Liver (tissue), 9 donors: ENCODE results near the gene ATP6V1E1. TPM values are rescaled to one million over a fixed set of nuclear protein-coding genes. Genes with fewer than 3 reads are reported as not detected.

Experiments
- DNase-seq: peaks from one replicate; pipeline ENCODE4 v3.0.0-alpha.2; 2017; ENCODE audit warnings: low spot score
- H3K27ac ChIP-seq, 2 donors: one replicate each; pipeline ENCODE4 v1.7.0; 2013; ENCODE audit warnings: inconsistent platforms in 2 of 2, low read length in 2 of 2, control low read depth in 1 of 2, low read depth in 1 of 2, mild to moderate bottlenecking in 1 of 2
- H3K27me3 ChIP-seq, 4 donors: one replicate each; pipeline versions ENCODE4 v1.6.1 to v1.7.0; 2013; ENCODE audit warnings: low read length in 3 of 4, inconsistent platforms in 1 of 4, mild to moderate bottlenecking in 1 of 4, moderate library complexity in 1 of 4; ENCODE audit not compliant: control insufficient read depth in 4 of 4, insufficient read depth in 4 of 4
- H3K36me3 ChIP-seq, 4 donors: one replicate each; pipeline versions ENCODE4 v1.6.1 to v1.7.0; 2013; ENCODE audit warnings: low read length in 3 of 4, mild to moderate bottlenecking in 3 of 4, low read depth in 1 of 4, moderate library complexity in 1 of 4; ENCODE audit not compliant: control insufficient read depth in 4 of 4, insufficient read depth in 3 of 4
- H3K4me1 ChIP-seq, 4 donors: one replicate each; pipeline versions ENCODE4 v1.6.1 to v1.7.0; 2013; ENCODE audit warnings: low read length in 3 of 4, mild to moderate bottlenecking in 3 of 4, moderate library complexity in 1 of 4; ENCODE audit not compliant: control insufficient read depth in 4 of 4, insufficient read depth in 4 of 4
- H3K4me3 ChIP-seq, 3 donors: one replicate each; pipeline versions ENCODE4 v1.6.1 to v1.7.0; 2013; ENCODE audit warnings: low read length in 3 of 3, control low read depth in 1 of 3, low read depth in 1 of 3, mild to moderate bottlenecking in 1 of 3
- H3K9ac ChIP-seq, 2 donors: one replicate each; pipeline ENCODE4 v1.7.0; 2013; ENCODE audit warnings: low read length in 2 of 2, mild to moderate bottlenecking in 2 of 2, moderate library complexity in 2 of 2, control low read depth in 1 of 2, low read depth in 1 of 2
- H3K9me3 ChIP-seq, 4 donors: one replicate each; pipeline versions ENCODE4 v1.6.1 to v1.7.0; 2013; ENCODE audit warnings: low read length in 3 of 4; ENCODE audit not compliant: control insufficient read depth in 4 of 4
- EGR1 ChIP-seq, 2 donors: IDR thresholded peaks; 2 replicates each; pipeline ENCODE4 v1.6.1; 2016 to 2018; ENCODE audit warnings: antibody characterized with exemption in 2 of 2, low read depth in 2 of 2
- FOXA1 ChIP-seq: IDR thresholded peaks from 2 replicates; pipeline ENCODE4 v1.6.1; 2016; ENCODE audit warnings: antibody characterized with exemption
- FOXA2 ChIP-seq: IDR thresholded peaks from 2 replicates; pipeline ENCODE4 v1.6.1; 2016; ENCODE audit warnings: antibody characterized with exemption
- GABPA ChIP-seq, 2 donors: IDR thresholded peaks in 1 of 2; conservative IDR thresholded peaks in 1 of 2; 2 replicates each; pipeline ENCODE4 v1.6.1; 2016; ENCODE audit warnings: antibody characterized with exemption in 2 of 2, mild to moderate bottlenecking in 1 of 2, moderate library complexity in 1 of 2
- HNF4A ChIP-seq, 2 donors: conservative IDR thresholded peaks; 2 replicates each; pipeline ENCODE4 v1.6.1; 2016; ENCODE audit warnings: antibody characterized with exemption in 2 of 2, mild to moderate bottlenecking in 2 of 2
- HNF4G ChIP-seq: IDR thresholded peaks from 2 replicates; pipeline ENCODE4 v1.6.1; 2016; ENCODE audit warnings: antibody characterized with exemption
- JUND ChIP-seq, 2 donors: IDR thresholded peaks; 2 replicates each; pipeline ENCODE4 v1.6.1; 2016; ENCODE audit warnings: antibody characterized with exemption in 2 of 2
- NR2F2 ChIP-seq: IDR thresholded peaks from 2 replicates; pipeline ENCODE4 v1.6.1; 2016; ENCODE audit warnings: antibody characterized with exemption
- RAD21 ChIP-seq, 2 donors: IDR thresholded peaks; 2 replicates each; pipeline ENCODE4 v1.6.1; 2016; ENCODE audit warnings: antibody characterized with exemption in 2 of 2, mild to moderate bottlenecking in 2 of 2
- RXRA ChIP-seq, 2 donors: IDR thresholded peaks; 2 replicates each; pipeline ENCODE4 v1.6.1; 2017 to 2018; ENCODE audit warnings: antibody characterized with exemption in 2 of 2, mild to moderate bottlenecking in 1 of 2
- SP1 ChIP-seq: IDR thresholded peaks from 2 replicates; pipeline ENCODE4 v1.6.1; 2018; ENCODE audit warnings: antibody characterized with exemption, mild to moderate bottlenecking
- TAF1 ChIP-seq: conservative IDR thresholded peaks from 2 replicates; pipeline ENCODE4 v1.6.1; 2016; ENCODE audit warnings: antibody characterized with exemption, mild to moderate bottlenecking
- YY1 ChIP-seq: IDR thresholded peaks from 2 replicates; pipeline ENCODE4 v1.6.1; 2016; ENCODE audit warnings: antibody characterized with exemption, mild to moderate bottlenecking
- WGBS: extraction: QIAGEN DNeasy Blood & Tissue Kit; methylation state at CpG from one replicate; pipeline ENCODE4 v1.1.7; 2013; 5-methylcytosine and 5-hydroxymethylcytosine counted together
- polyA plus RNA-seq, 2 donors: library from polyadenylated mRNA; stranded (reverse) in 1 of 2; unstranded in 1 of 2; fragments of 200-250 nt in 1 of 2; fragments of >200 nt in 1 of 2; fragmentation: Nextera tagmentation in 1 of 2; extraction: Ambion mirVana in 1 of 2; gene quantifications; one replicate each; pipeline versions ENCODE4 v1.2.1 to v1.2.3, GENCODE V29; 2013 to 2015
- total RNA-seq, 2 donors: library from RNA; depleted of rRNA; stranded (reverse); fragments of >200 nt; gene quantifications; one replicate each; pipeline ENCODE4 v1.2.3, GENCODE V29; 2014
- TF ChIP-seq, protein P1 (sequence below): IDR thresholded peaks from 2 replicates; pipeline ENCODE4 v1.6.1; 2016; ENCODE audit warnings: antibody characterized with exemption
- TF ChIP-seq, protein P2 (sequence below): IDR thresholded peaks from 2 replicates; pipeline ENCODE4 v1.6.1; 2016; ENCODE audit warnings: antibody characterized with exemption, mild to moderate bottlenecking
- donor health status: healthy.
- donor health status: healthy.
- donor health status: healthy.
- donor health status: healthy.
- donor health status: healthy.

ATP6V1E1 gene
- total and polyA plus RNA-seq, 4 donors: 44.6 to 53.1 (median 49.1) TPM

DNA sequence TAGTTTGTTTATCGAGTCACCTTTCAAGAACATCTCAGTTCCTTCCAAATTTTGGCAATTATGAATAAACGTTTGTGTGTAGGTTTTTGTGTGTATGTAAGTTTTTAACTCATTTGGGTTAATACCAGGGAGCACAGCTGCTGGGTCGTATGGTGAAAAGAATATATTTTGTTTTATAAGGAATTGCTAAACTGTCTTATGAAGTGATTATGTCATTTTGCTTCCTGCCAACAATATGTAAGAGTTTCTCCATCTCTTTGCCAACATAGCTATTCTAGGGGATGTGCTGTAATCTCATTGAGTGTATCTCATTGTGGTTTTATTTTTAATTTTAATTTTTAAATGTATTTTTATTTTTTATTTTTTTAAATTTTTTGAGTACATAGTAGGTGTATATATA is 37.3 kb upstream of the ATP6V1E1 start:
- H3K4me1 ChIP-seq: peaks cover 0 to 8% (median 3%) of the 10 kb centered on the region in 4 donors
- DNase-seq: no peak
- 84% methylated on average over 3 of the region's 3 CpGs for WGBS

DNA sequence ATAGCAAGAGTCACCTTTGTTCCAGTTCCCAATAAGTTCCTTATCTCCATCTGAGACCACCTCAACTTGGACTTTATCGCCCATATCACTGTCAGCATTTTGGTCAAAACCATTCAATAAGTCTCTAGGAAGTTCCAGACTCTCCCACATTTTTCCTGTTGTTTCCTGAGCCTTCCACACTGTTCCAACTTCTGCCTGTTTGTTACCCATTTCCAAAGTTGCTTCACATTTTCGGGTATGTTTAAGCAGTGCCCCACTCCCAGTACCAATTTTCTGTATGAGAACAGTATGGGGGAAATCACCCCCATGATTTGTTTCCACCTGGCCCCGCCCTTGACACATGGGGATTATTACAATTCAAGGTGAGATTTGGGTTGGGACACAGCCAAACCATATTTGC is 36.7 kb upstream of the ATP6V1E1 start:
- no peak overlapping the region for H3K27ac ChIP-seq
- no peak overlapping the region for H3K4me3 ChIP-seq
- 88% methylated on average over 3 of the region's 3 CpGs for WGBS
- no peaks in the 10 kb centered on the region for H3K9me3 ChIP-seq
- peaks cover 12 to 20% (median 13%) of the 10 kb centered on the region in 4 donors for H3K36me3 ChIP-seq
- DNase-seq: no peak
- no peak overlapping the region for H3K9ac ChIP-seq
- H3K4me1 ChIP-seq: peaks cover 0 to 8% (median 3%) of the 10 kb centered on the region in 4 donors
- H3K27me3 ChIP-seq: no peaks in the 10 kb centered on the region
- TF ChIP-seq RAD21 (IDR thresholded peaks at IDR 0.05) (no peak), JUND (IDR thresholded peaks at IDR 0.05) (no peak), TAF1 (no peak), NR2F2 (no peak), SP1 (no peak), FOXA2 (no peak), EGR1 (IDR thresholded peaks at IDR 0.05; ENCODE audit: low read depth in 2 of 2) (no peak), HNF4G (no peak), GABPA (IDR thresholded peaks at IDR 0.05 in 1 of 2, conservative IDR thresholded peaks at IDR 0.05 in 1 of 2) (no peak), HNF4A (conservative IDR thresholded peaks at IDR 0.05) (no peak), YY1 (no peak)
- TF ChIP-seq, protein P1, sequence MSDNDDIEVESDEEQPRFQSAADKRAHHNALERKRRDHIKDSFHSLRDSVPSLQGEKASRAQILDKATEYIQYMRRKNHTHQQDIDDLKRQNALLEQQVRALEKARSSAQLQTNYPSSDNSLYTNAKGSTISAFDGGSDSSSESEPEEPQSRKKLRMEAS: no peak
- TF ChIP-seq, protein P2, sequence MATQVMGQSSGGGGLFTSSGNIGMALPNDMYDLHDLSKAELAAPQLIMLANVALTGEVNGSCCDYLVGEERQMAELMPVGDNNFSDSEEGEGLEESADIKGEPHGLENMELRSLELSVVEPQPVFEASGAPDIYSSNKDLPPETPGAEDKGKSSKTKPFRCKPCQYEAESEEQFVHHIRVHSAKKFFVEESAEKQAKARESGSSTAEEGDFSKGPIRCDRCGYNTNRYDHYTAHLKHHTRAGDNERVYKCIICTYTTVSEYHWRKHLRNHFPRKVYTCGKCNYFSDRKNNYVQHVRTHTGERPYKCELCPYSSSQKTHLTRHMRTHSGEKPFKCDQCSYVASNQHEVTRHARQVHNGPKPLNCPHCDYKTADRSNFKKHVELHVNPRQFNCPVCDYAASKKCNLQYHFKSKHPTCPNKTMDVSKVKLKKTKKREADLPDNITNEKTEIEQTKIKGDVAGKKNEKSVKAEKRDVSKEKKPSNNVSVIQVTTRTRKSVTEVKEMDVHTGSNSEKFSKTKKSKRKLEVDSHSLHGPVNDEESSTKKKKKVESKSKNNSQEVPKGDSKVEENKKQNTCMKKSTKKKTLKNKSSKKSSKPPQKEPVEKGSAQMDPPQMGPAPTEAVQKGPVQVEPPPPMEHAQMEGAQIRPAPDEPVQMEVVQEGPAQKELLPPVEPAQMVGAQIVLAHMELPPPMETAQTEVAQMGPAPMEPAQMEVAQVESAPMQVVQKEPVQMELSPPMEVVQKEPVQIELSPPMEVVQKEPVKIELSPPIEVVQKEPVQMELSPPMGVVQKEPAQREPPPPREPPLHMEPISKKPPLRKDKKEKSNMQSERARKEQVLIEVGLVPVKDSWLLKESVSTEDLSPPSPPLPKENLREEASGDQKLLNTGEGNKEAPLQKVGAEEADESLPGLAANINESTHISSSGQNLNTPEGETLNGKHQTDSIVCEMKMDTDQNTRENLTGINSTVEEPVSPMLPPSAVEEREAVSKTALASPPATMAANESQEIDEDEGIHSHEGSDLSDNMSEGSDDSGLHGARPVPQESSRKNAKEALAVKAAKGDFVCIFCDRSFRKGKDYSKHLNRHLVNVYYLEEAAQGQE: no peak

More for the DNA sequence above, 37.3 kb upstream of the ATP6V1E1 start:
- H3K36me3 ChIP-seq: peaks cover 6 to 18% (median 10%) of the 10 kb centered on the region in 4 donors
- no peaks in the 10 kb centered on the region for H3K27me3 ChIP-seq
- TF ChIP-seq RAD21 (IDR thresholded peaks at IDR 0.05) (no peak), HNF4G (no peak), RXRA (IDR thresholded peaks at IDR 0.05) (no peak), FOXA2 (no peak)
- H3K4me3 ChIP-seq: no peak overlapping the region
- H3K9me3 ChIP-seq: no peaks in the 10 kb centered on the region
- H3K9ac ChIP-seq: no peak overlapping the region
- H3K27ac ChIP-seq: no peak overlapping the region

DNA sequence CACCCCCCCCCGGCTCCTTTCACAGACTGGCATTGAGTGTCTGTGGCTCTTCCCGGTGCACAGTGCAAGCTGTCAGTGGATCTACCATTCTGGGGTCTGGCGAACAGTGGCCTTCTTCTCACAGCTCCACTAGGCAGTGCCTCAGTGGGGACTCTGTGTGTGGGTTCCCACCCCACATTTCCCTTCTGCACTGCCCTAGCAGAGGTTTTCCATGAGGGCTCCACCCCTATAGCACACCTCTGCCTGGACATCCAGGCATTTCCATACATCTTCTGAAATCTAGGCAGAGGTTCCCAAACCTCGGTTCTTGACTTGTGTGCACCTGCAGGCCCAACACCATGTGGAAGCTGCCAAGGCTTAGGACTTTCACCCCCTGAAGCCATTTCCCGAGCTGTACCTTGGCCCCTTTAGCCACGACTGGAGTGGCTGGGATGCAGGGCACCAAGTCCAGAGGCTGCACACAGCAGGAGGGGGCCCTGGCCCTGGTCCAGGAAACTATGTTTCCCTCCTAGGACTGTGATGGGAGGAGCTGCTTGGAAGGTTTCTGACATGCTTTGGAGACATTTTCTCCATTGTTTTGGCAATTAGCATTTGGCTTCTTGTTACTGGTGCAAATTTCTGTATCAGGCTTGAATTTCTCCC is 36.0 kb upstream of the ATP6V1E1 start:
- DNase-seq: no peak
- Histone ChIP-seq H3K36me3 (peaks cover 13 to 26% (median 17%) of the 10 kb centered on the region in 4 donors), H3K4me3 (no peak overlapping the region), H3K9ac (no peak overlapping the region), H3K9me3 (no peaks in the 10 kb centered on the region), H3K4me1 (peaks cover 0 to 8% (median 3%) of the 10 kb centered on the region in 4 donors), H3K27ac (no peak overlapping the region), H3K27me3 (no peaks in the 10 kb centered on the region)
- TF ChIP-seq HNF4G: peak; percentile 28
- peak; percentile 79 to 81 for TF ChIP-seq HNF4A (conservative IDR thresholded peaks at IDR 0.05)
- no peak for TF ChIP-seq EGR1 (IDR thresholded peaks at IDR 0.05; ENCODE audit: low read depth in 2 of 2)
- no peak for TF ChIP-seq GABPA (IDR thresholded peaks at IDR 0.05 in 1 of 2, conservative IDR thresholded peaks at IDR 0.05 in 1 of 2)
- TF ChIP-seq, protein P2: no peak
- no peak for TF ChIP-seq TAF1
- TF ChIP-seq RXRA (IDR thresholded peaks at IDR 0.05): peak in 1 of 2 donors; percentile 16
- TF ChIP-seq FOXA1: no peak
- 67% methylated on average over 6 of the region's 6 CpGs for WGBS
